ENCODE measurements around the gene FAM168A.

The FAM168A gene

DNA sequence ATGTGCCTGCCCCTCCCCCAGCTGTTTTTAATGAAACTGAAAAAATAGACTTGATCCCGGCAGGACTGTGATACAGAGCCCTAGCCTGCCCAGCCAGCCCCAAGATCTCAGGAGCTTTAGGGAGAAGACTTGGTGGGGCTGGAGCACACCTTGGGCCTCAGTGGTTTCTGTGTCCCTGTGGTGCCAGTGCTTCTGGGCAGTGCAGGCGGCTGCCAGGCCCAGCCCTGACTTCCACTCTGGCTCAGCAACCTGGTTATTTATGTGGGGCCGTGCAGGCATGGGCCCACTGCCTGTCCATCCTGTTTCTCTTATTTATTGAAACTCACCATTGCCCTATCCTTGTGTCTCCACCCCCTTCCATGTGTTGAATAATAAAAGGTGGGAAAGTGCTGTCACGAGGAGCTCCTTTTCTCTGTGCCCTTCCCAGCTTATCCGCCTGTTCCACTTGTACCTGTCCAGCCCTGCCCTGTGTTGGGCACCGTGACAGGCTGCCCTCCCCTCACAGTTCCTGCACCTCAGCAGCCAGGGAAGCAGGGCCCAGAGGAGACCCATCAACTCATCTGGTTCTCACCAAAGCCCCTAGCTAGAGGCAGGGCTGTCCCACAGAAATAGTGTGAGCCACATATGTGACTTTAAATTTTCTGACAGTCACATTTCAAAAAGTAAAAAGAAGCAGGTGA is 201.5 kb downstream of the FAM168A start:
- intact Hi-C loops (cut with DNase I), result no loop called here
- peak in 4 of 10 donors; percentile 3 to 72 (median 50) for DNase-seq

DNA sequence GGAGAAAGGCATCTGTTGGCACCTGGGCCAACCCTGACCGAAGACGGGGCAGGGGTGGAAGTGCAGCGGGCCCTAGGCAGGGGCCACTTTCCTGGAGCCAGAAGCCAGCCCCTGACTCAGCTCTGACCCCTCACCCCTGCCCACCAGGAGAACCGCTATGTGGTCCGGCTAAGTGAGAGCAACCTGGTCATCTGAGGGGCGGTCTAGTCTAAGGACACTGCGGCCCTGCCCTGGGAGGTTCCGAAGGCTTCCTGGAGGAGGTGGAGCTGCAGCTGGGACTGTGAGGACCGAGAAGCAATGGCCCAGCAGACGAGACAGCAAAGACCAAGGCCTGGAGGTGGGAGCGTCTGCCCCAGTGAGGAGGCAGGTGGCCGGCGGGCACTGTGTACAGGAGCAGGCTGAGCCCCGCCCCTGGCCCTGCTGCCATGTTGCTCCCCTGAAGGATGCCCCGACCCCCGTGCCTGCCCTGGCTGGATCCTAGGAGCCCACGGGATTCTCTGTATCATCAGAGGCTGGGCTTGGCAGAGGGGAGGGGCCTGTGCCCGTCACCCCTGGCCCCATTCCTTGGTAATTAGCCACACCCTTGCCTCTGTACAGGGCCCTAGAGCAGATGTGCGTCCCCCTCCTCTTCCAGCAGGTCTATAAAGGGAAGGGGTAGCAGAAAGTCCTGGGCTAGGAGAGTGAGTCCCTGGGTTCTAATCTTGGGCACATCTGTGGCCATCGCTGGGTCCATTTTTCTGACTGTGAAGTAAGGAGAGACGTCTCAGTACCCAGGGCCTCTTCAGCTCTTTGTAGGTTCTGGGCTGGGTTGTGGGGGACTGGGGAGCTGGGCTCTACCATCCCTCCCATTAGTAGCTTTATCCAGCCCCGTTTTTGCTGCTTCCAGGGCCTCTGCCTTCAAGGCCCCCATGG is 202.4 kb downstream of the FAM168A start:
- intact Hi-C loops (cut with DNase I), result no loop called here
- DNase-seq, result peak in 4 of 10 donors; percentile 2 to 77 (median 65)

DNA sequence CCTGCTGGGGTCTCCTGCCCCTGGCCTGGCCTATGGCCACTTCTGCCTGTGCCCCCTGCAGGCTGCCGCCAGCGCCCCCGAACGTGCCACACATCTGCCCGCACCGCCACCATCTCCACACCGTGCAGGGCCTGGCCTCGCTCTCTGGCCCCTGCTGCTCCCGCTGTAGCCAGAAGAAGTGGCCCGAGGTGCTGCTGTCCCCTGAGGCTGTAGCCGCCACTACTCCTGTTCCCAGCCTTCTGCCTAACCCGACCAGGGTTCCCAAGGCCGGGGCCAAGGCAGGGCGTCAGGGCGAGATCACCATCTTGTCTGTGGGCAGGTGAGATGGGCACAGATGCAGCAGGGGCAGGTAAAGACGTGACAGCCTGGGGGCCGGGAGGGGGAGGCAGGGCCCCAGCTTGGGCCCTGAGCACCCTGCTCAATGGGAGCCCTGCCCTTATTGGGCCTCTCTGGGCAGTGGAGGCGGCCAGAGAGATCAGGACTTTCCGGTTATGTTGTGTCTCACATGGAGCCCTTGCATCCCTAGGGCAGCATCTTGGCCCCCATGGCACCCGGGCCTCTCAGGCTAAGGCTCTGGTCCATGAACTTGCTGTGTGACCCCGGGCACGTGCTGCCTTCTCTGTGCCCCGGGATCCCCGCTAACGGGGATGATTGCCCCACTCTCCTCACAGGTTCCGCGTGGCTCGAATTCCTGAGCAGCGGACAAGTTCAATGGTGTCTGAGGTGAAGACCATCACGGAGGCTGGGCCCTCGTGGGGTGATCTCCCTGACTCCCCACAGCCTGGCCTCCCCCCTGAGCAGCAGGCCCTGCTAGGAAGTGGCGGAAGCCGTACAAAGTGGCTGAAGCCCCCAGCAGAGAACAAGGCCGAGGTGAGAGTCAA is 203.3 kb downstream of the FAM168A start:
- DNase-seq, result peak in 4 of 10 donors; percentile 6 to 80 (median 70)
- intact Hi-C loops (cut with DNase I), result no loop called here

DNA sequence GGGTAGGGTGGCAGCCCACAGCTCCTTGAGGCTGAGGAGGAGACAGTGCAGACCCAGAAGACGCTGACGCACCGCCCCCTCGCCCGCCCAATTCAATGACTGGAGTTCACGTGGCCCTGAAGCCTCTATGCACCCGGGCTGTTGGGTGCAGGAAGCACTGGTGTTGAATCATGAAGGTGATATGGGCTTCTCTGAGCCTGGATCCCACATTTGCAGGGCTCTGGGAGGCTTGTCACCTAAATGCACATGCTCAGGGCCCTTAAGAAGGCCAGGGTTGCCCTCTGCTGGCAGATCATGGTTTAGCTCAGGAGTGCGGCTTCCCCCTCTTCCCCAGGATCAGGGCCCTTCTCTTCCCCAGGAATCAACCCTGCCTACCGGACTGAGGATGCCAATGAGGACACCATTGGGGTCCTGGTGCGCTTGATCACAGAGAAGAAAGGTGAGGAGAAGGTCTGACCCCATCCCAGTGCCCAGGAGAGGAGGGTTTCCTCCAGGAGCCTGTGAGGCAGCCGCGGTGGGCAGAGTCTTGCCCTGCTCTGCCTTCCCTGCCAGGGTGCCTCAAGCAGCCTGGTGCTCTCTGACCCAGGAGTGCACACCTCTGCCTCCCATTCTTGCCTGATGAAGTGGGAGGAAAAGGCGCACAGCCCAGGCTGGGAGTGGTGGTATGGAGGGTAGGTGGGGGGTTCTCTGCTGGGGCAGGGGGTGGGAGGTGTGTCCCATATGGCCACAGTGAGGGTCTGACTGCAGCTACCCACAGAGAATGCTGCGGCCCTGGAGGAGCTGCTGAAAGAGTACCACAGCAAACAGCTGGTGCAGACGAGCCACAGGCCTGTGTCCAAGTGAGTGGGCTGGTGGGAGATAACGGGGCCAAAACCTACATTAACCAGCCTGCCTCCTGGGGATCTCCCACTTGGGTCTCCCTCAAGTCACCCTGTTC is 204.2 kb downstream of the FAM168A start:
- peak in 9 of 10 donors; percentile 72 to 96 (median 78) for DNase-seq
- intact Hi-C loops (cut with DNase I), result loop anchor here (1.0 kb wide), 1 partner anchor 42 kb away; no protein-coding TSS in a partner anchor

DNA sequence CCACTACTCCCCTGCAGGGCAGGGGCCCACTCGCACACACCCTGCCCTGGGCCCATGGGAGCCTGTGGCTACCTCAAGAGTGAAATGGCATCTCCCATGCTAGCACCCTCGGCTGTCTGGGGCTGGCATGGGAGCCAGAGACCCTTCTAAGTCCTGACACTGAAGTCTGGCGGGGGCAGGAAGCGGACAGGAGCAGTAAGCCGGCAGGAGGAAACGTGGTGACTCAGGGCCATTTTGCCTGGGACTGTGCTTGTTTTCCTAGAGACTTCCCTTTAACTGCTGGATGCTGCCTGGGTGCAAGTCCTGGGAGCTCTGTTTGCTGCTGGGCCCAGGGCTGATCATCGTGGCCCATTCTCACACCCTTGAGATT is 204.9 kb downstream of the FAM168A start:
- peak in 4 of 10 donors; percentile 11 to 78 (median 52) for DNase-seq
- intact Hi-C loops (cut with DNase I), result loop anchor here (1.0 kb wide), 1 partner anchor 42 kb away; no protein-coding TSS in a partner anchor

DNA sequence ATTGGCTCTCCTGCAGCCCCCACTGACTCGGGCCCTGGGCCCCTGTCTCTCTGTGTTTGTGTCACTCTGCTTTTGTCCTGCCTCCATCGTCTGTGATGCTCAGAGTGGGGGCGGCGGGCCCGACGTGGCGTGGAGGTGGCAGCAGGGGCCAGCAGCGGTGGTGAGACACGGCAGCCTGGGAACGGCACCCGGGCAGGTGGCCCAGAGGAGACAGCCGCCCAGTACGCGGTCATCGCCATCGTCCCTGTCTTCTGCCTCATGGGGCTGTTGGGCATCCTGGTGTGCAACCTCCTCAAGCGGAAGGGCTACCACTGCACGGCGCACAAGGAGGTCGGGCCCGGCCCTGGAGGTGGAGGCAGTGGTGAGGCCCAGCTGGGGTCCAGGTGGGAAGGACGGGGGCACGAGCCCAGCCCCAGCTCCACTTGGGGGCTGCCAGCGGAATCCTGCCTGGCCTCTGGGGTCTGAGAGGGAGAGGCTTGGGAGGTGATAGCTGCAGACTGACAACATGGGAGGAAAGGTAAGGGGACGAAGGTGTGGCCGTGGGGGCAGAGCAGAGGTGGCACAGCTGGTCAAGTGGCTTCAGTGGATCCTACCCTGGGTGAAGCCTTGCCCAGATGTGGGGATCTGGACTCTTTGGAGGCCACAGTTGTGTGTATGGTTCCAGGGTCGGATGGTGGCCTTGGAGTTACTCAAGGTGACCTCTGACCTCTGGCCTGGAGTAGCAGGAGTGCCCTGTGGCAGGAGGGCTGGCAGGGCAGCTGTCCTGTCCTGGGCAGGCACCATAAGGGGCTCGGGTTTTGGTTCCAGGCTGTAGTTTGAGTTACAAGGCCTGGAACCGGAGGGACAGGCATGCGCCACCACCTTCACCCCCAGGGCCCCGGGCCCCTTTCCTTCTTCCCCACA is 205.6 kb downstream of the FAM168A start:
- intact Hi-C loops (cut with DNase I), result loop anchor here (1.0 kb wide), 1 partner anchor 41 kb away; no protein-coding TSS in a partner anchor
- DNase-seq, result peak in 3 of 10 donors; percentile 68 to 81 (median 75)

DNA sequence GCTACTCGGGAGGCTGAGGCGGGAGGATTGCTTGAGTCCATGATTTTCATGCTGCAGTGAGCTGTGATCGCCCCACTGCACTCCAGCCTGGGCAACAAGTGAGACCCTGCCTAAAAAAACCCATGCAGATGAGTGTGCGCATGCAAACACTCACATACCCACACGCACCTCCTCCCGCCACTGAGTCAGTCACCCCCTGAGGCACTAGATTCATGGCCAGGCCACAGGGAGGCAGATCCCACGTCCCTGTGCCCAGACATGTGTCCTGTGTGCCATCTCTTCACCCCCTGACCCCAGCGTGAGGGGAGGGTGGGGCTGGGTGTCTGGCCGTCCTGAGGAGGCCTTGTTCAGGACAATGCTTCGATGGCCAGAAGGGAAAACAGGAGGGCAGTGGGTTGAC is 206.2 kb downstream of the FAM168A start:
- intact Hi-C loops (cut with DNase I), result no loop called here
- DNase-seq, result peak in 2 of 10 donors; percentile 38 to 54

DNA sequence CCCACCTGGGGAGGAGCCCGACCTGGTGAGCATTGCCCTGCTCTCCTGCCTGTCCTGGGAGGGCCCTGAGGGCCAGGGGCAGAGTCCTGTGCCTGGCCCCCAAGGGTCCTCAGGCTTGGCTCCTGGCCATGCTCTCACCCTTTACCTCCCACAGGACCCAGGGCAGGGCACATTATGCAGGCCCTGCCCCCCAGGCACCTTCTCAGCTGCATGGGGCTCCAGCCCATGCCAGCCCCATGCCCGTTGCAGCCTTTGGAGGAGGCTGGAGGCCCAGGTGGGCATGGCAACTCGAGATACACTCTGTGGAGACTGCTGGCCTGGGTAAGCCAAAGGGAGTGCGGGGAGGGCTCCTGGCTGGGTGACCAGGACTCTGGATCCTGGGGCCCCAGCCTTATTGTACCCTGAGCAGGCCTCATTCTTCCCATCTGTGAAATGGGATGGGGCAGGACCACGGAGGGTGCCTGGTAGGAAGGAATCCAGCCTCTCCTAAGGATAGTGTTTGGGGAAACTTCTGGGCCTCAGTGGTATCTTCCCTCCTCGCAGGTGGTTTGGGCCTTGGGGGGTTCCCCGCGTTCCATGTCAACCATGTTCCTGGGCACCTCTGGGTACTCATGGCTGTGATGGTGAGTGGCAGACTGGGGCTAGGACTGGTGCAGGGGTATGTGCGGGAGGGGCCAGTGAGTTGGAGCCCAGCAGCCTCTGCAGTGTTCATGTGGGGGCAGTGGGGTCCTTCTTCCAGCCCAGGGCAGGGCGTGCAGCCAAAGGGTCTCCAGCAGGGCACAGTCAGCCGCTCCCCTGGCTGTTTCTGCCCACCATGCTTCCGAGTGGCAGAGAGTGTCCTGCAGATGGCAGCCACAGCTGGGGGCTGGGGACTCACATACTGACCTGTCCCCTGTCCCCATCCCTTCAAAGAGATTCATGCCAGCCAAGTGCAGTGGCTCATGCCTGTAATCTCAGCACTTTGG is 207.0 kb downstream of the FAM168A start:
- DNase-seq, result peak in 2 of 10 donors; percentile 9 to 62
- intact Hi-C loops (cut with DNase I), result no loop called here

DNA sequence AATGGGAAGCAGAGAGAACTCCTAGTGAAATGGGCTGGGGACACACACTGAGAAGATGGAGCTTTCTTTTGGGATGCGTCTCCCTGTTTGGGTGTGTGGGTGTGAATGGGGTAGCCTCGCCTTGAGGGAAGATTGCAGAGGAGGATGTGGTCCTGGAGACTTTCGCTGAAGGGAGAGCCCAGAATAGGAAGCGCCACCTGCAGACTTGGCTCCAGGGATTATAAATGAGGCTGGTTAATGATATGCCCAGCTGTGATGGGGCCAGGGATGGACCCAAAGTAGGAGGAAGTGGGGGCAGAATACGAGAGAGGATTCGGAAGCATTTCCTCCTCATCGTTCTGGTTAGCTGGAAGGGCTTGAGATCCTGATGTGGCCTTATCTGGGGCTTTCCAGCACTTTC is 208.0 kb downstream of the FAM168A start:
- intact Hi-C loops (cut with DNase I), result no loop called here
- DNase-seq, result peak in 2 of 10 donors; percentile 24 to 81

DNA sequence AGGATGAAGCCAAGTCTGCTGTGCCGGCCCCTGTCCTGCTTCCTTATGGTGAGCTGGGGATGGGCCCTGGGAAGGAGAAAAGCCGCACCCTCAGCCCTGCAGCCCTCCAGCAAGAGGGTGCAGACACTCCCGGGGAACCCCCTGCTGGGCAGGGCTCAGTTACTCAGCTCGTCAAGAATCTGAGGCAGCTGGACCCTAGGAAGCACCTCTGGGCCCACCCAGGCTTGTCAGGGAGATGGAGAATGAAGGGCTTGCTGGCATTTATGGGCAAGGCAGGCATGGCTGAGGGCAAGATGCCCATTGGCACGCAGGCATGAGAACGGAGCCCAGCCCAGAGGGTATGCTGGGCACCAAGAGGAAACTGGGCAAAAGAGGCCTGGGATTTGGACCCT is 208.8 kb downstream of the FAM168A start:
- intact Hi-C loops (cut with DNase I), result no loop called here
- peak in 2 of 10 donors; percentile 15 to 67 for DNase-seq

DNA sequence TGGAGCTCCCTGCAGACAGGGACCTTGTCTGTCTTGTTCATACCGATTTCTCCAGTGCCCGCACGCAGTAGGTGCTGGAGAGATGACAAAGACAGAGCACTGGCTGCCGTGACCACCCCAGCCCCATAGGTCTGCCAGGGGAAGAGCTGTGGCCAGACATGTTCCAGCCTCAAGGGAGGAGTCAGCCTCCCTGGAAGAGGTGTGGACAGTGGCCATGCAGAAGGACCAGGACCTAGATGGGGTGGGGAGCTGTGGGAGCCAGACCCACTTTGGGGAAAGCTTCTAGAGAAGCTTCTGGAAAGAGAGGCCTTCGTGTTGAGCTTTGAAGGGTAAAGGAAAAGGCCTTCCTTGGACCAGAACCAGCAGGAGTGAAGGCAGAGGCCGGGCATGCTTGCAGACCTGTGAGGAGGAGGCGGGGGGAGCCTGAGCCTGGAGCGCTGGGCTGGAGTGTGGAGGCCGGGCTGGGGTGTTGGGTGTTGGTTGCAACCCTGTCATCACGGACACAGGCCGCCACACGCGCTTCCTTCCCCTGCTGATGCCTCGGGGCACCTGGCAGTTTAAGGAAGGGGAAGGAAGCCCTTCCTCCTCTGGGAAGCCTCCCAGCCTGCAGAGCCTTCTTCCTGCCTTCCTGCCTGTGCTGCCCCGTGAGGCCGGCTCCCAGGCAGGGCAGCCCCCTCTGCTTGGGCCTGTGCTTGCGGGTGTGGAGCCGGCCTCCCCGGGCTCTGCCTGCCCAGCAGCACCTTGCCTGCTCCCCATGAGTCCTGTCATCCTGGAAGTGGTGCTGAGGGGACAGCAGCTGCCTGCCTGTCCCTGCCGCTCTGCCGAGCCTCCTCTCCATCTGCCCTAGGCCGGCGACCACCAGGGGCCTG is 209.4 kb downstream of the FAM168A start:
- peak in 3 of 10 donors; percentile 74 to 88 (median 82) for DNase-seq
- intact Hi-C loops (cut with DNase I), result no loop called here

DNA sequence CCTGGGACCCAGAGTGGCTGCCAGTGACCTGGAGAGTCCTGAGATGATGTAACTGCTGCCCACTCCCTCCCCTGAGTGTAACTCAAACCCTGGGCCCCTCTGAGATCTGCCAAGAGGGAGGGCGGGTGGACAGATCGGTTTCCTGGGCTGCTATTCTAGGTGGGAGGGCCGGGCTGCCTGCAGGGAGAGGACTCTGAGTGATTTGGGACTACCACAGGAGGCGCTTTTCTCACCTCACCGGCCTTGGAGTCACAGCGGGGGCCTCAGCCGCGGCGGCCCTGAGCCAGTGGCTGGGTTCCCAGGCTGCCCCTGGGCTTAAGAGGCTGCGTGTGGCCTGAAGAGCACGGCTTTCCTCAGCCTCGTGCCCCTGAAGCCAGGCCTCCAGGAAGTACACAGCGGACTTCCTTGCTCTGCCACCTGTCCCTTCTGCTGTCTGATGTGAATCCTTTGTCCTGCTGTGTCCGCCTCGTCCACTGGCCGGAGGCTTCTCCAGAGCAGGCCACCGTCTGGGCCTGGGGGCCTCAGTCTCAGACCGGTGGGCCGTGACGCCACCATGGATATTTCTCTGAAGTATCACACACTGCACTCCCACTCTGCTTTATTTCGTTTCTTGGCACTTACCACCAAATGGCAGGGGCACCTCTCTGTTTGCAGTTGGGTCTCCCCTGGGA is 210.2 kb downstream of the FAM168A start:
- DNase-seq, result peak in 1 of 10 donors; percentile 59
- intact Hi-C loops (cut with DNase I), result no loop called here

DNA sequence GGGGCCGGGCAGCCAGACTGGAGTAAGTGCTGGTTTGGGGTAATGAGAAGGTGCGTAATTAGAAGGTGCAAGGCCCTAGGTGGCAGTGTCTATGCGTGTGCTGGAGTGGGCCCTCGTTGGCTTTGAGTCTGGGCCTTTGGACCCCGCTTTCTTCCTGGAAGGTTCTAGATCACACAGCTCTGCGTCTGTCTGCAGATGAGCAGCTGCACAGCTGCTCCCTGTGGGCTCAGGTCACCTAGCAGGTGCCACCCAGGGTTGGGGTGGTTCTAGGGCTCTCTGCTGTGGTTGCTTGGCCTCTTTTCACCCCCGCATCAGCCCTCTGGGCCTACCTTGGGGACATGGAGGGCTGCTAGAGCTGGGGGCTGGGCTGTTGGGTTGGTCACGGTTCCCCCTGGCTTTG is 211.4 kb downstream of the FAM168A start:
- DNase-seq, result no peak
- intact Hi-C loops (cut with DNase I), result no loop called here

DNA sequence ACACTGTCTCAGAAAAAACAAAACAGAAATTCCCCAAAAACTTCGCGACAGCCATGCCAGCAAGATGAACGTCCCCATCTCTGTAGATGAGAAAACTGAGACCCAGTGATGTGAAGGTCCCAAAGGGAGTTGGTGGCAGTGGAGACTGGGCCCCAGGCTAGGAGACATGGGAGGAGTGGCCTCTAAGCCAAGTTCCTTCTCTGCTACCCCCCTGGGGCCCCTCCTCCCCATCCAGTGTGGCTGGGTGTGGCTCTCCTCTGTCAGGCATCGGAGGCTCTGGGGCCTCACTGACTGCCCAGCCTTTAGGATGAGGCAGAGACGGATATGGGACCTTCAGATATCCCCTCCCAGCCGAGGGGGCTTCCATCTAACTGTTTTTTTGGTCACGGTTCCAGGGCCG is 211.9 kb downstream of the FAM168A start:
- intact Hi-C loops (cut with DNase I), result no loop called here
- DNase-seq, result no peak

DNA sequence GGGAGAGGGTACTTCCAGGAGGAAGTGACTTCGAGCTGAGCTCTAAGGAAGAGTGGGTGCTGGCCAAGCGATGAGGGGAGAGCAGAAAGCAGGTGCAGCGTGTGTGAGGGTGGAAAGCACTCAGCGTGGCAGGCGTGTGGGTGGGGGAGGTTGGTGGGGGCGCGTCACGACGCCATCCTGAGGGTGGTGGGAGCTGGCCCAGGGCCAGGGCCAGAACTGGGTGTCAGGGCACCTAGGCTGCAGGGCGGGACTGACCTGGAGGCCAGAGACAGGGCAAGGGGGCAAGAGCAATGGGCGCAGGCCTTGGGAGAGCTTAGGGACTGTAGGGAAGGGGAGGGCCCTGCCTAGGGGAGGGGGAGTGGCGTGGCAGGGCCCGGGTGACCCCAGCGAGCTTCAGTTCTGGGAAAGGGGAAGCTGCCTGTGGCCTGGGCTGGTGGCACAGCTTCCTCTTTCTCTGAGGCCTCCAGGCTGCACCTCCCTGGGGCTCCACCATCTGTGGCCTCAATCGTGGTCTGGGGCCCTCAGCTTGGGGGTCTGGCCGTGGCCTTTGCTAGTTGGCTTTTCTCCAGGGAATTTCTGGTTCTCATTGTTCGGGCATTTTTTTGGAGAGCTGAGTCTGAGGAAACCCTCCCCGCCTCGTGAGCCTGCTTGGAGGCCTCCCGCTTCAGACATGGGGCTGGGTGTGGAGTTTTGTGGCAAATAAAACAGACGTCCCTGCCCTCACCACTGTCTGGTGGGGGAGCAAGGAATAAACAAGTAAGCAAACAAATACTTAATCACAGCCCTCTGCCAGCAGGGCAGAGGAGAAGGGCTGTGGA is 212.8 kb downstream of the FAM168A start:
- intact Hi-C loops (cut with DNase I), result no loop called here
- peak in 2 of 10 donors; percentile 36 to 84 for DNase-seq

All from posterior cingulate gyrus (tissue), 11 donors.